ENCODE data around the gene HS6ST2.

DNA sequence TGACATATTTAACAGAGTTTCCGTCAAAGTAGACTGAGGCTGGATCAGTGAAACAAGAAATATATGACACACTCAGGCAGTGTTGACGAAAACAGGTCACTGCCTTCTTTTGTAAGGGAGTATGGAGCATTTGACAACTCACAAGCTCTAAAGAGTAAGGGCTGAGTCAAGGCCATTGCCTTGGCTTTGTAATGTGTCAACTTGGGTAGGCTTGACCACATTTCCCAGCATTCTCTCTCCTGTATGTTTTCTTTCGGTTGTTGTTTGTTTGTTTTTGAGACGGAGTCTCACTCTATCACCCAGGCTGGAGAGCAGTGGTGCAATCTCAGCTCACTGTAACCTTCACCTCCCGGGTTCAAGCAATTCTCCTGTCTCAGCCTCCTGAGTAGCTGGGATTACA, 344.6 kb downstream of the HS6ST2 start:
- TF ChIP-seq, protein P1, sequence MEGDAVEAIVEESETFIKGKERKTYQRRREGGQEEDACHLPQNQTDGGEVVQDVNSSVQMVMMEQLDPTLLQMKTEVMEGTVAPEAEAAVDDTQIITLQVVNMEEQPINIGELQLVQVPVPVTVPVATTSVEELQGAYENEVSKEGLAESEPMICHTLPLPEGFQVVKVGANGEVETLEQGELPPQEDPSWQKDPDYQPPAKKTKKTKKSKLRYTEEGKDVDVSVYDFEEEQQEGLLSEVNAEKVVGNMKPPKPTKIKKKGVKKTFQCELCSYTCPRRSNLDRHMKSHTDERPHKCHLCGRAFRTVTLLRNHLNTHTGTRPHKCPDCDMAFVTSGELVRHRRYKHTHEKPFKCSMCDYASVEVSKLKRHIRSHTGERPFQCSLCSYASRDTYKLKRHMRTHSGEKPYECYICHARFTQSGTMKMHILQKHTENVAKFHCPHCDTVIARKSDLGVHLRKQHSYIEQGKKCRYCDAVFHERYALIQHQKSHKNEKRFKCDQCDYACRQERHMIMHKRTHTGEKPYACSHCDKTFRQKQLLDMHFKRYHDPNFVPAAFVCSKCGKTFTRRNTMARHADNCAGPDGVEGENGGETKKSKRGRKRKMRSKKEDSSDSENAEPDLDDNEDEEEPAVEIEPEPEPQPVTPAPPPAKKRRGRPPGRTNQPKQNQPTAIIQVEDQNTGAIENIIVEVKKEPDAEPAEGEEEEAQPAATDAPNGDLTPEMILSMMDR (optimal IDR thresholded peaks at IDR 0.05 in 1 of 3, IDR thresholded peaks at IDR 0.05 in 1 of 3, conservative IDR thresholded peaks at IDR 0.05 in 1 of 3; ENCODE audit: extremely low read depth in 1 of 3, insufficient read depth in 2 of 3, low read length in 3 of 3), result no peak
- TF ChIP-seq EZH2 (IDR thresholded peaks at IDR 0.05; ENCODE audit: low read length), result no peak
